Jurkat, Clone E6-1 (cell line): ENCODE results near the gene SUCLG2. TPM values are rescaled to one million over a fixed set of nuclear protein-coding genes. Genes with fewer than 3 reads are reported as not detected.
A peak's percentile ranks its signal among the peaks of the same experiment; 100 is the strongest.

Experiments
- DNase-seq: peaks from one replicate; pipeline ENCODE4 v3.0.0-alpha.2; 2011; ENCODE audit warnings: low read depth, low spot score
- H3K4me3 ChIP-seq: 2 replicates; pipeline ENCODE4 v1.5.1; 2011; ENCODE audit warnings: mild to moderate bottlenecking, low read length, control low read depth, moderate library complexity
- polyA plus RNA-seq: library from polyadenylated mRNA; unstranded; fragments of >200 nt; gene quantifications from one replicate; pipeline ENCODE4 v1.2.1, GENCODE V29; 2012; ENCODE audit warnings: missing spikeins; ENCODE audit not compliant: insufficient read length, insufficient read depth

The SUCLG2 gene, protein sequence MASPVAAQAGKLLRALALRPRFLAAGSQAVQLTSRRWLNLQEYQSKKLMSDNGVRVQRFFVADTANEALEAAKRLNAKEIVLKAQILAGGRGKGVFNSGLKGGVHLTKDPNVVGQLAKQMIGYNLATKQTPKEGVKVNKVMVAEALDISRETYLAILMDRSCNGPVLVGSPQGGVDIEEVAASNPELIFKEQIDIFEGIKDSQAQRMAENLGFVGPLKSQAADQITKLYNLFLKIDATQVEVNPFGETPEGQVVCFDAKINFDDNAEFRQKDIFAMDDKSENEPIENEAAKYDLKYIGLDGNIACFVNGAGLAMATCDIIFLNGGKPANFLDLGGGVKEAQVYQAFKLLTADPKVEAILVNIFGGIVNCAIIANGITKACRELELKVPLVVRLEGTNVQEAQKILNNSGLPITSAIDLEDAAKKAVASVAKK
- polyA plus RNA-seq = 33.4 TPM

DNA sequence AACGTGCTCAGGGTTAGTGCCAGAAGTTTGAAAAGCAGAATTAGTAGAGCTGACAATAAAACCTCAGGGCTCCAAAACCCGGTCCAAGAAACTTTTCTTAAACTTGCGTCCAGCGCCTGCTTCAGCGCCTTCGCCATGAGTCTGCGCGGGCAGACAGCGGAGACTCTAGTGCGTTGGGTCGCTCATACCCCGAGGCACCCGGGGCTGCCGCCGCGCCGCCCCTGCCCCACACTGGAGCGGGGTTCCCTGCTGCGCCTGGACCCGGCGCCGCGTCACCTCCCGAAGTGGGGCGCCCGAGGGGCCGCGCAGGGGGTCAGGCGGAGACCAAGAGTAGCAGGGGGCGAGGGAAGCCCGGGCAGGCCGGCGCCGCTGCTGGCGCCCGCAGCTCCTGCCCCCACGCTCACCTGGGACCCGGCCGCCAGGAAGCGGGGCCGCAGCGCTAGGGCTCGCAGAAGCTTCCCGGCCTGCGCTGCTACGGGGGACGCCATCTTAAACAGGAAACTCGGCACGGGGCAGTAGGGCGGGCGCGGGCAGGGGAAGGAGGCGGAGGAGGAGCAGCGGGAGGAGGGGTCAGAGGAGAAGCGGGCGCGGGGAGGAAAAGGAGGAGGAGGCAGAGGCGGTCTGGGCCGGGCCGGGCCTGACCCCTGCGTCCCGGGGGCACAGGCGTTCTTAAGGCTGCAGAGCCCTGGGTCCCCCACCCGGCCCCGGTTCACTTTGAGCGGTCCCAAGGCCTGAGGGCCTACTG is at the start of gene SUCLG2:
Gene SUCLG2 (minus strand): TSS at position 514 of the 745 bp plus-strand sequence. CDS start 26 bp downstream, at position 488.
- peak; percentile 62 for DNase-seq
- peak within 1 kb of the TSS; percentile 54 for H3K4me3 ChIP-seq

DNA sequence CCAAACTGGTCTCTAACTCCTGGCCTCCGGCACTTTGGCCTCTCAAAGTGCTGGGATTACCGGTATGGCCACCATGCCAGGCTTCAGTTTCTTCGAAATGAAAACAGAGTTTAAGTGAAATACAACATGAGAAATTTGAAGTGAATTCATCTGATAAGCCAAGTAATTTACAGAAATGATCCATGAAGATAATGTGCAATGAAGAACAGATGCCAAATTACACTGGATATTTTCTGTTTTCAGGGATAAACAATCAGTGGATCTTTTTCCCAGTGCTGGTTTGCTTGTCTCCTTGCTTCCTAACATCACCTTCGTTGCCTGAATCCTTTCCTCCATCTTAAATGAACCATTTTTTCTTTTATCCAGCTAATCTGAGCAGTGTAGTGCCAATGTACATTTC is 46.2 kb upstream of the SUCLG2 start:
- no peak for DNase-seq

DNA sequence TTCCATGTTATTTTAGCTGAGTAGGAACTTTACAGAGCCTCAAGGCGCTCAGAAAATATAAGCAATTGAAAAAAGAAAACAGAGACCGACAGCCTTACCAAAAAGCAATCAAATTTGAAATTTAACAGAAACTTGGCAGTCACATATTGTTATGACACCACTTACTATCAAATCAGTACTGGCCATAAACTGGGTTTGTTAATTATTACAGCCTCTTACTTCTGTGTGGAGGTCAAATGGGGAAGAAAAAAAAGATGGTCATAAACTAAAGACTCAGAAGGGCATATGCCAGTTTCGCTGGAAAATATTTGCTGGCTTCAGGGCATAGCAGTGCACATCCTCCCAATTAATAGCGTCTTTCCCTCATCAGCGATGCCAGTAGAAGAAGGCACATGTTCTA is 45.5 kb upstream of the SUCLG2 start:
- H3K4me3 ChIP-seq = no peak overlapping the region
- DNase-seq = no peak

More for the DNA sequence above, 46.2 kb upstream of the SUCLG2 start:
- no peak overlapping the region for H3K4me3 ChIP-seq

DNA sequence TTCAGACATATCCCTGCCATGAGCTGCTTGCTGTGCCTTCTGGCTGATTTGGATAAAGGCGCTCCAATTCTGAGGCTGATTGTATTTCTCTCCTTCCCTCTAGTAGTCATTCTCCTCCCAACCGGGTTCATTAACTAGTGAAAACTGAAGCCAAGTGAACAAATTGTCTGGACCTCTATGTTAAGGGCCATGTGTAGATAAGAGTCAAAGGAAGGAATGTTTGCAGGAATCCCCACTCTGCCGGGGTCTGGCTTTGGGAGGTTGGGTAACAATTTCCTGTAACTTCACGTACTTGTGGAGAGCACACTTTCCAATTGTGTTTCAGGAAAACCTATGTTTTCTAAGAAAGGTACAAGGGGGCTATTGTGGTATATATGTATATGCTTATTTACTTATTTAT is 38.2 kb upstream of the SUCLG2 start:
- no peak overlapping the region for H3K4me3 ChIP-seq
- DNase-seq = no peak

DNA sequence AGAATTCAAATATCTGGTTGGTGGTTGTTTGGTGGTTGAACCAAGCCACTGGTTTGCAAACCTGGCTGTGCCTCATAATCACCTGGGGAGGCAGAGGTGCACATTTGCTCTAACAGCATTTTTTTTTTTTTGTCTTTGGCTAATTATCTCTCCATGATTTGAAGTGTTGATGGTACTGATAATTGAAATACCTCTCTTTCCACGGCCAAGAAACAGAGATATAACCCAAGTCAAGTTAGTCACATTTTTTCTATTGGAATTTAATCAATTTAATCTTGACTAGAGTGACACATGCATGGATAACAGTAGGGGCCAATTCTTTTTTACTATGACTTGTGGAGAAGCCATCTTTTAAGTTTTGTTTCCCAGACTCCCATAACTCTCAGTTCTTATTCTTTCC is 37.5 kb upstream of the SUCLG2 start:
- no peak overlapping the region for H3K4me3 ChIP-seq
- DNase-seq = no peak

DNA sequence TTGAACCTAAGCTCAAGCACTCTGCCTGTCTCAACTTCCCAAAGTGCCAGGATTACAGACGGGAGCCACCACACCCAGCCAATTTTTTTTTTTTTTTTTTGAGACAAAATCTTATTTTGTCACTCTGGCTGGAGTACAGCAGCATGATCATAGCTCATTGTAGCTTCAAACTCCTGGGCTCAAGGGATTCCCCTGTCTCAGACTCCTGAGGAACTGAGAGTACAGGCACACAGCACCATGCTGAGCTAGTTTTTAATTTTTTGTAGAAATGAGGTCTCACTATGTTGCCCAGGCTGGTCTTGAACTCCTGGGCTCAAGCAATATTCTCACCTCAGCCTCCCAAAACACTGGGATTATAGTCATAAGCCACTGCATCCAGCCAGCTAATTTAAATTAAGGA is 36.8 kb upstream of the SUCLG2 start:
- H3K4me3 ChIP-seq = no peak overlapping the region
- no peak for DNase-seq

DNA sequence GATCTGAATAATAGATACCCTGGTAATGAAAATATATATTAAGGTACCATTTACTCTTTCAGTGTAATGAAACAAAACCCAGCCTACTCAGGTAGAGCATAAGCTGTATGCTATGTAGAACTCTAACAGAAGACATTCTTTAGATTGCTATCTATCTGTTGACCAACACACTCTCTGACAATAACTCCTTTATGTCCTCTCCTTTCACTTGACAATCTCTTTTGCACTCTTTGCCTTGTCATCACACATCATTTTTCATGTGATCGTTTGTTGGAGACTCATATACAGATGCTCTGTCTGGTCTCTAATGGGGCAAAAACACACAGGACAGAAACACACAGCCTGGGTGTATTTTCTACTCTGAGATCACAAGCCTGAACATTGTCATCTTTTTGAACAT is 35.4 kb upstream of the SUCLG2 start:
- no peak overlapping the region for H3K4me3 ChIP-seq
- no peak for DNase-seq

DNA sequence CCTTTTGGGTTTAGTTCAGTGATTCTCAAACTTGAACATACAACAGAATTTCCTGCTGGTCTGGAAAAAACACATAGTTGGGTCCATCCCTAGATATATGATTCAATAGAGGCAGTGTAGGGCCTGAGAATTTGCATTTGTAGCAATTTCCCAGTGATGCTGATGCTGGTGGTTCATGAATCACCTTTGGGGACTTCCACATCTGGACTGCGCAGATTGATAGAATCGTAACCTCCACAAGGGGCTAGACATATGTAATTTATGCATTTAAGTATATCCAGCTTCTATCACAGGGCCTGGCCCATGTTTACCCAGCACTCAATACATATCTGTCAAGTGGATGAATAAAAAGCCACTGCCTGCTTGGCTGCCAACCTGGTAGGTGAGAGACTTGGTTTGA is 33.8 kb upstream of the SUCLG2 start:
- no peak overlapping the region for H3K4me3 ChIP-seq
- no peak for DNase-seq

DNA sequence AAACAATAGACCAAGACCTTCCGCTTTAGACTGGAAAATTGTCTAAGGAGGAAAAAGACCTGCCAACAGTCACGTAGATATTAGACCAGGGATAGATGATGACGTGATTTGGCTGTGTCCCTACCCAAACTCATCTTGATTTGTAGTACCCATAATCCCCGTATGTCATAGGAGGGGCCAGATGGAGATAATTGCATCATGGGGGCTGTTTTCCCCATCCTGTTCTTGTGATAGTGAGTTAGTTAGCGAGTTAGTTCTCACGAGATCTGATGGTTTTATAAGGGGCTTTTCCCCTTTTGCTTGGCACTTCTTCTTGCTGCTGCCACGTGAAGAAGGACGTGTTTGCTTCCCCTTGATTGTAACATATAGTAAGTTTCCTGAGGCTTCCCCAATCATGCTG is 31.7 kb upstream of the SUCLG2 start:
- H3K4me3 ChIP-seq = no peak overlapping the region
- no peak for DNase-seq

DNA sequence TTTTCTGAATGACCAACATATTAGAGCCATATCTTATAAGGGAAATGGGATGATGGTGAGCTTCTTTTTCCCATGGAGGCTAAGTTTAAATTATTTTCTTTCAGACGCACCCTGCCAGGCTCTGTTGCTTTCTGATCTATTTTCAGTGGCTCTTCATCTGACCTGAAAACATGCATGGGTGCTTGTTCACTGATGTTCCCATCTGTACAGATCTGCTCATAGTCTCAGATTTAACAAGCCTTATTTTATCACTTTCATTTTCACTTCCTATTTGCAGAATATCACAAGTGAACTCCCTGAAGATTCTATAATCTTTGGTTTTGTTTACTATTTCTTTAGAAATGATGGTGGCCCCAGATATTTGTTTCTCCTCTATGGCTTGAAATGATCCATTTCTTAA is 31.1 kb upstream of the SUCLG2 start:
- DNase-seq = no peak

DNA sequence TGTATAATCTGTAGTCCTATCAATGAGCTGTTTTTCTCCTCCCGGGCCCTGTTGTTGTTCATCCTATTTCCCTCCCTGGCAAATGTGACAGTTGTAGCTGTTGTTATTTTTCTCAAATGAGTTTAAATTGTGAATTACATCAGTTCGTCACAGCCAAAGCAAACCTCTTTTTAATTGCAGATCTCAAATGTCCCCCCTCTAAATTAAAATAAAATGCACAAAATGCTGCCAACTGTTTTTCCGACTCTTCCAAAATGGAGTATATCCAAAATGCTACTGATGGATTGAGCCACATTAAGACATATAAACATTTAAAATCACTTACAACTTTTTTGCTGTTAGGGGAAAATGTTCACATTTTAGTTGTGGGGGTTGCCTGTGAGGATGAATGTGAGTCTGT is 29.8 kb upstream of the SUCLG2 start:
- H3K4me3 ChIP-seq = no peak overlapping the region
- DNase-seq = no peak

More for the DNA sequence above, 31.1 kb upstream of the SUCLG2 start:
- H3K4me3 ChIP-seq = no peak overlapping the region

DNA sequence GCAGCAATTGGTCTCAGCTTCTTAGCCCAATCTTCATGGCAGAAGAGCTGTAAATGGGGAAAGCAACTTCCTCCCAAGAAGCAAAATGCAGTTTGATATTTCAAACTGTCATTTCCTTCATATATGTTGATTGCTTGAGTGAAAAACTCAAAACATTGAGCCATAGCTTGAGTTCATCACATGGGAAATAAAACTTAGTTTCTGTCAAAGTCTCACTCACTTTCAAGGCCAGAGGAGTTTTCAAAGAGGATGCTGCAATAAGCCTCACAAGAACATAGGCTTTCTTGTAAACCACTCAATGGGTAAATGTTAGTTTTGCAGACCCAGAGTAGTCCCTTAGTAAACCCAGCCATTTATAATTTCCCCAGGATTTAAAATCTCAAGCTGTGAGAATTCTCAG is 29.1 kb upstream of the SUCLG2 start:
- peak; percentile 8 for DNase-seq
- no peak overlapping the region for H3K4me3 ChIP-seq

DNA sequence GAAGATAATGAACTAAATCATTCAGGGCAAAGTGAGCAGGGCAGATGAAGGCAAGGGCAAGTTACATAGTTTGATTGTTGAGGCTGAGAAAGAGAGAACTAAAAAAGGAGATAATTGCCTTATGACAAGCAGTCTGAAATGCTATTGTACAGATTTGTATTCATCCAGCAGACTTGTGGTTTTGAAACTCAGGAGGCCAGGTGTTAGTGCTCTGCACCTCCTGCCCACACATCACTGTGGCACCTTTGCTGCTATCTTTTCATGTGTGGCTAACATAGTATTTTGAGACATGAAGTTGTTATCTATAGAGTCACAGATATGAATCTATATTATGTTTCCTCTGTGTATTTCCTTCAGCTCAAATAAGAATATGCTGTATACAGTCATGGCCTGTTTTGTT is 24.3 kb upstream of the SUCLG2 start:
- no peak overlapping the region for H3K4me3 ChIP-seq

DNA sequence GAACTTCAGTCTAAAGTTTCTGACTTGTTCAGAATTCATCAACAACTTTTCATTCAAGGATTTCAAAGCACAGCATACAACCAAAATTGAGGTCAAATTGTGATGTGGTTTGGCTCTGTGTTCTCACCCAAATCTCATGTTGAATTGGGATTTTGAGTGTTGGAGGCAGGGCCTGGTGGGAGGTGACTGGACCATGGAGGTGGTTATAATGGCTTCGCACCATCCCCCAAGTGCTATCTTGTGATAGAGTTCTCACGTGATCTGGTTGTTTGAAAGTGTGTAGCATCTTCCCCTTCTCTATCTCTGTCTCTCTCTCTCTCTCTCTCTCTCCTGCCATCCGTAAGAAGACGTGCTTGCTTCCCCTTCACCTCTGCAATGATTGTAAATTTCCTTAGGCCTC is 19.6 kb upstream of the SUCLG2 start:
- no peak for DNase-seq
- H3K4me3 ChIP-seq = no peak overlapping the region

More for the DNA sequence above, 24.3 kb upstream of the SUCLG2 start:
- peak; percentile 71 for DNase-seq

DNA sequence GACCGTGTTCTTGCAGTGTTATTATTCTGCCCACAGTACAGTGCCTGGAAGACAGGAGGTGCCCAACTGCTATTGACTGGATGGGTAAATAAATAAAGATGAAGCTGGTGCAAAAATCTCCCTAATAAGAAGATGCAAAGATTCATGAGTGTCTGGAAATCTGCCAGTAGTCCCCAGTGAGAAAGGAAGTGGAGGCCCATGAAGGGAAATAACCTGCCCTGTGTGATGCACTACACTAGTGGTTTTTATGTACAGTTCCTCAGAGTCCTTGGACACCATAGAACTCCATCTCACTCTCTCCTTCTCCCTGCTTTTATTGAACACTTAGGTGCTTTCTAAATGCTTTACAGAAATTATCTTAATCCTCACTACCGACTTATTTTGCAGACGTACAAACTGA is 8.3 kb upstream of the SUCLG2 start:
- DNase-seq = no peak
- no peak overlapping the region for H3K4me3 ChIP-seq

DNA sequence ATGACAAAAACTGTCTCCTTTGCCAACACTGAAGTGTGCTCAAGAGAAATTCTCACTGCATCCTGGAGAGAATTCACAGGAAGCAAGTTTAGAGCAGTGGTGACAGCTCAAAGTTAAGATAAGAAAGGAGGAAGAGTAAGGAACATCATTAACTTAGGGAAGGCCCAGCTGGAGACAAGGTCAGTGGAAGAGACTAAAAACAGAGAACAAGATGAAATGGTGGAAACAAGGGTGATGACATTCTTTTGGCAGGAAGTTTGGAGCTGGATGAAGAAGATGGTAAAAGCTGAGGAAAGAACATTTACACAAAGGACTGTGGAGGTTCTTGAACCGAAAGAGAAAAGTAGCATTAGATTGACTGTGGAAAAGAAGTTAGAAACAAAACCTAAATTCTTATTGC is 6.7 kb upstream of the SUCLG2 start:
- no peak for DNase-seq
- H3K4me3 ChIP-seq = no peak overlapping the region

DNA sequence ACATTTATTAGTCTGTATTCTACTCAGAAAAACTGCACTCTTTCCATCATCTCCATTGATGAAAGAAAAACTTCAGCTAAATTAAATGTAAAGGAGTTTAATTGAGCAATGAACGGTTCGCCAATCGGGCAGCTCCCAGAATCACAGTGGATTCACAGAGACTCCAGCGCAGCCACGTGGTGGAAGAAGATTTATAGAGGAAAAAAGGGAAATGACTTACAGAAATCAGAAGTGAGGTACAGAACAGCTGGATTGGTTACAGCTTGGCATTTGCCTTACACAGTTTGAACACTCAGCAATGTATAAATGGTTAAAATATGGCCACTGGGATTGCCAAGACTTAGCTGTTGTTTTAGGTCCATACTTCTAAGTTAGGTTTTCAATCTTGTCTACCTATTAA is 2.8 kb upstream of the SUCLG2 start:
- H3K4me3 ChIP-seq = no peak overlapping the region
- DNase-seq = no peak

DNA sequence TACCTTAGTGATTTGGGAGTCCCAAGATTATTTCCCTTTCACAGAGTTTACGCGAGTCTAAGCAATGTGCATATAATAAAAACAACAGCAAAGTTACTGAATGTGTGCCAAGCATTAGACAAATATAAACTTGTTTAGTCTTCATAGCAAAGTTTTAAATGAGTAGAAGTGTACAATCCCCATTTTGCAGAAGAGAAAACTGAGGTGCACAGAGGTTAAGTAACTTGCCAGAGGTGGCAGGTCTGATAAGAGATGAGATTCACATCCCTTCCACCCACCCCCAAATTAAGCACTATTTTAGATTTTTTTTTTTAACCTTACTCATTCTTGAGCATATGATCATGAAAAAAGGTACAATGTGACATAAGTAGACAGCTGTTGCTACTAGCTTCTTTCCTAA is 2.2 kb upstream of the SUCLG2 start:
- no peak for DNase-seq
- no peak overlapping the region for H3K4me3 ChIP-seq

DNA sequence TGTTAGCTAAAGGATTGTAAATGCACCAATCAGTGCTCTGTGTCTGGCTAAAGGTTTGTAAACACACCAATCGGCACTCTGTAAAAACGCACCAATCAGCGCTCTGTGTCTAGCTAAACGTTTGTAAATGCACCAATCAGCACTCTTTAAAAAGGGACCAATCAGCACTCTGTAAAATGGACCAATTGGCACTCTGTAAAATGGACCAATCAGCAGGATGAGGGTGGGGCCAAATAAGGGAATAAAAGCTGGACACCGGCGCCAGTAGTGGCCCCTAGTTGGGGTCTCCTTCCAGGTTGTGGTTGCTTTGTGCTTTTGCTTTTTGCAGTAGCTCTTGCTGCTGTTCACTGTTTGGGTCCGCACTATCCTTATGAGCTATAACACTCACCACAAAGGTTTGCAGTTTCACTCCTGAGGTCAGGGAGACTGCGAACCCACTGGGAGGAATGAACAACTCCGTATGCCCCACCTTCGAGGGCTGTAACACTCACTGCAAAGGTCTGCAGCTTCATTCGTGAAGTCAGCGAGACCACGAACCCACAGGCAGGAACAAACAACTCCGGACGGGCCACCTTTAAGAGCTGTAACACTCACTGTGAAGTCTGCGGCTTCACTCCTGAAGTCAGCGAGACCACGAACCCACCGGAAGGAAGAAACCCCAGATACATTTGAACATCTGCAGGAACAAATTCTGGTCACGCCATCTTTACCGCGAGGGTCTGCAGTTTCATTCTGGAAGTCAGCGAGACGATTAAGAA is 1.1 kb upstream of the SUCLG2 start:
- H3K4me3 ChIP-seq = peak overlapping the region; percentile 45
- peak; percentile 90 for DNase-seq

DNA sequence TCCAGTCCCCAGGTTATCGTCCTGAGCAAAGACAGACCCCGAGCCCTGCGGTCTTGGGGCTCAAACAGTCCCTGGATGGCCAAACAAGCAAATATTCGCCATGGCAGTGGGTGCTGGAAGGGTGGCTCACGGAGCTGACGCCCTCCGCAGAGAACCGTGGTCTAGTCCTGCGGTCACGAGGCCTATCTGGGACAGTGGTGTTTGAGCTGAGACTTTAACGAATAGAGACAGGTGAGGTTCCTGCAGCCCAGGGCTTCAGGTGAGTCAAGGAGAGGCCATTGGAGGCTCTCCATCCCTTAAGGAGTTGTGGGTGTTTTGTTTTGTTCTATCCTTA is 399 bp upstream of the SUCLG2 start:
- no peak for DNase-seq
- peak overlapping the region; percentile 54 for H3K4me3 ChIP-seq
